Measurements from ENCODE around the gene HECTD4.

The HECTD4 gene, protein sequence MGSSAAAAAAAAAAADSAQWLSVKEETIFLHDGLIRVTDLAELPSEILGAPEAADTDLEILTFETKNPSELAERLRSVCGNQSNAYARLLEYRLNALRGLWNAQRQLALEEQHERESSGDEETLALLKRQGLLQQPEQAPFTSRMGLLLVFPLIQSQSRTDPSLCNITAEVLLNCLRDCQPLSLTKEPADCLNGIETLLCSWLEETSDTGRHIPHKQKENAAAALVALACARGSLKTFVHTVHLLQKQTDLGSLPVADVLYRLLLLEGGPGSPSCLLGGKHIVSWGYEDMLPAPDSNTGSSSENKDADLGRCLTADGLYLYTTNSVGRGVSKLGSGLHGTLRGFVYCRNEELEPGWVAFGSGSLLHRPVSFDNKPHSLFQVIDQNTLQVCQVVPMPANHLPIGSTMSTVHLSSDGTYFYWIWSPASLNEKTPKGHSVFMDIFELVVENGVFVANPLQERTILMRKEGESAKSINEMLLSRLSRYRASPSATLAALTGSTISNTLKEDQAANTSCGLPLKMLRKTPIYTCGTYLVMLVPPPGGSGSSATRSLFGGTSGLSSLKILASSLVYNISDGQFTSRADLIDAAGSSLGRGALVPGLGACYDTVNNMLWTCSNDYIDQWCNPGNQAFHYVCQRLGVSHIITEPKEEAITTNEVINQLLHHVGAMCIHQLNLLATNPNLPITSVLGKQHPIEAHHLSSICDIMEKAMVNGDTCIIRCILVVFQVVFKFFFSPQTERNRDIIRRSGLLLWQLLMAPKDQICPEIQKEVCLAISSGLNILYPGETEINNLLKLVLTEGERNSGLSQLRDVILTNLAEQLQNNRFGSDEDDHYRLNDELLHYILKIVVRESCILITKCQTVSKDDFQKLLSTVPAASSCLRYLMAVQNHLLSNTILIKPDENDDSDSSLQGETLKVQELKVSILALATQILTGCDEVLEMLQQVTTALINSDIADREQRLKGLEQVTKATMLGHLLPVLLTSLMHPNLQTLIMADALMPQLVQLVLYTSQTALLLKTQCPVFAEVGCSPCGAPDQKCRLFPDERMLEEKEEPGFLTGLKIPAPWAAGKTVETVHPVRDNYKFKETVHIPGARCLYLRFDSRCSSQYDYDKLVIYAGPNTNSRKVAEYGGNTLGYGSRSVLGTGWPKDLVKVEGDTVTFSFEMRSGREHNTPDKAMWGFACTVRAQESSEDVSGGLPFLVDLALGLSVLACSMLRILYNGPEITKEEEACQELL (N-terminal part only)

DNA sequence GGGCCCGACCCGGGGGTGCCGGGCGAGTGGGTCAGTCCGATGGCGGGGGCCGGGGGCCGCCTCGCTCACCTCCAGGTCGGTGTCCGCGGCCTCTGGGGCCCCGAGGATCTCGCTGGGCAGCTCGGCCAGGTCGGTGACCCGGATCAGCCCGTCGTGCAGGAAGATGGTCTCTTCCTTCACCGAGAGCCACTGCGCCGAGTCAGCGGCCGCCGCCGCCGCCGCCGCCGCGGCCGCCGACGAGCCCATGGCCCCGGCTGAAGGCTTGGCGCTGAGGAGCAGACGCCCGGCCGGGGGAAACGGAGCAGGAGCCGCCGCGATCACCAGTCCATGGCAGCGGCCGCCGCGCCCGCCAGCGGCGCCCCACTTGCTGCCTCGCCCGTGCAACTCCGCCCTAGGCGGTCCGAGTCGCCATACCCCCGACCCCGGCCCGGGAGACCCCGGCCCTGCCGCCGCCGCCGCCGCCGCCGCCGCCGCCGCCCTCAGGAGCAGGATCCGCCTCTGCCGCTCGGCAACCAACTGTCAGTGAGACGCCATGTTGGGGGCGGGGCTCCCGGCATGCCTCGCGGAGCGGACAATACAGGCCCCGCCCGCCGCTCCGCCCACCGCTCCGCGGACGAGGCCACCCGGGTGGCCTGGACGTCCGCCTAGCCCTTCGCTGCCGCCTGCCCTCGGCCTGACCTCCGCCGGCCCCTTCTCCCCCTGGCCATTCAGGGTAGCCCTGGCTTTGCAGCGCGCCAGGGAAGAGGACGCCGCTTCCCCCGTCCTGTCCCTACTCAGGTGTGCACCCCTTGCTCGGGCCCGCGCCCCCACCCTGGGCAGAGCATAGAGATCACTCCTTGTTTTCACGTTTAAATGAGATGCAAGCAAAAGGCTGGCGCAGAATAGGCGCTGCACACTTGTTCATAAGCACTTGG lies at the start of gene HECTD4:
TSS of gene HECTD4 (minus strand) at position 549 of the 914 bp plus-strand sequence. CDS start at position 246, 303 bp downstream.
- Histone ChIP-seq H3K36me3 (ENCODE audit: control insufficient read depth in 1 of 2, insufficient read depth in 2 of 2, low read length in 2 of 2) (no peaks in the 10 kb centered on the region), H3K4me3 (ENCODE audit: low read depth in 1 of 2, low read length in 2 of 2) (peak within 1 kb of the TSS; percentile 74 to 87), H3K27ac (ENCODE audit: low read length) (peak within 1 kb of the TSS; percentile 56), H3K4me1 (ENCODE audit: control insufficient read depth in 1 of 2, insufficient read depth in 2 of 2, low read length in 2 of 2) (peaks cover 5 to 13% of the 10 kb centered on the region in 2 donors), H3K27me3 (ENCODE audit: low read depth, low read length) (no peaks in the 10 kb centered on the region), H3K9me3 (ENCODE audit: control insufficient read depth in 1 of 2, low read length in 2 of 2) (no peaks in the 10 kb centered on the region)

DNA sequence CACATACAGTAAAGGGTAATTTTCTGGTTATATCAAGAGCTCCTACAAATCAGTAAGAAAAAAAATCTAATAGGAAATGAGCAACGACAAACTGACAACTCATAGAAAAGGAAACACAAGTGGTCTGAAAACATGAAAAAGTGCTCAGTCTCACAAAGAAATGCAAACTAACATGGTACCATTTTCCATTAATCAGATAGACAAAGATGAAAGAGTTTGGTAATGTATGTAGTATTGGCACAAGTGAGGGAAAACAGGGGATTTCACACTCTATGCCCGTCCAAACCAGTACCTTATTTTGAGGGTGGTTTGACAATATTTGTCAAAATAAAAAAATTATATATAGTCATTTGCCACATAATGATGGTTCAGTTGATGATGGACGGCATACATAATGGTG lies 49.7 kb upstream of the HECTD4 start:
- H3K4me1 ChIP-seq (ENCODE audit: control insufficient read depth in 1 of 2, insufficient read depth in 2 of 2, low read length in 2 of 2) = no peaks in the 10 kb centered on the region
- H3K36me3 ChIP-seq (ENCODE audit: control insufficient read depth in 1 of 2, insufficient read depth in 2 of 2, low read length in 2 of 2) = no peaks in the 10 kb centered on the region
- H3K27ac ChIP-seq (ENCODE audit: low read length) = no peak overlapping the region
- no peaks in the 10 kb centered on the region for H3K27me3 ChIP-seq (ENCODE audit: low read depth, low read length)
- H3K9me3 ChIP-seq (ENCODE audit: control insufficient read depth in 1 of 2, low read length in 2 of 2) = no peaks in the 10 kb centered on the region
- no peak overlapping the region for H3K4me3 ChIP-seq (ENCODE audit: low read depth in 1 of 2, low read length in 2 of 2)

DNA sequence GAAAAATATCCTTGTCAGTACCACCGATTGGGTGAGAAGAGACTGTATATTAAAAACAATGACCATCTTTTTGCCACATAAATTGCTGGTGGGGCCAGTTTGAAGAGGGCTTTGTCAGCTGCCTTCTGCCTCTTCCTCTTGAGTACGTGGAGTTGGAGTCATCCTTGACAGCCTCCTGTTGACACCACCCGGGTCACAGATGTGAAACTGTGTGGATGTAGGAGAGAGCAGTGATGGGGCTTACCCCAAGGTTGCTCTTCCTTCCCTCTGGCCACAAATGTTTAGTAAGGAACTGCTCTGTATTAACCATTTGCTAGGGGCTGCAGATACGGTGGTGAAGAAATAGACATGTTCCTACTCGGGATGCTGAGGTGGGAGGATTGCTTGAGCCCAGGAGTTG lies 48.7 kb upstream of the HECTD4 start:
- H3K27me3 ChIP-seq (ENCODE audit: low read depth, low read length) = no peaks in the 10 kb centered on the region
- H3K36me3 ChIP-seq (ENCODE audit: control insufficient read depth in 1 of 2, insufficient read depth in 2 of 2, low read length in 2 of 2) = no peaks in the 10 kb centered on the region
- H3K27ac ChIP-seq (ENCODE audit: low read length) = no peak overlapping the region
- no peaks in the 10 kb centered on the region for H3K9me3 ChIP-seq (ENCODE audit: control insufficient read depth in 1 of 2, low read length in 2 of 2)
- no peak overlapping the region for H3K4me3 ChIP-seq (ENCODE audit: low read depth in 1 of 2, low read length in 2 of 2)
- no peaks in the 10 kb centered on the region for H3K4me1 ChIP-seq (ENCODE audit: control insufficient read depth in 1 of 2, insufficient read depth in 2 of 2, low read length in 2 of 2)

DNA sequence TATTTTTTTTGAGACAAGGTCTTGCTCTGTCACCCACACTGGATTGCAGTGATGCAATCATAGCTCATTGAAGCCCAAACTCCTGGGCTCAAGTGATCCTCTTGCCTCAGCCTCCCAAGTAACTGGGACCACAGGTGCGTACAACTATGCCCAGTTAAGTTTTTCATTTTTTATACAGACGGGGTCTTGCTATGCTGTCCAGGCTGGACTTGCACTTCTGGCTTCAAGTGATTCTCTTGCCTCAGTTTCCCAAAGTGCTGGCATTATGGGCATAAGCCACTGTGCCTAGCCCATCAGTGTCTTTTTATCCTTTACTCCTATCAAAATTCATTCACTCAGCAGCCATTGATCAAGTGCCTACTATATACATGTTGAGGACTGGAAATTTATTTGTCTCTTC lies 45.5 kb upstream of the HECTD4 start:
- Histone ChIP-seq H3K4me3 (ENCODE audit: low read depth in 1 of 2, low read length in 2 of 2) (no peak overlapping the region), H3K9me3 (ENCODE audit: control insufficient read depth in 1 of 2, low read length in 2 of 2) (no peaks in the 10 kb centered on the region), H3K27me3 (ENCODE audit: low read depth, low read length) (no peaks in the 10 kb centered on the region), H3K4me1 (ENCODE audit: control insufficient read depth in 1 of 2, insufficient read depth in 2 of 2, low read length in 2 of 2) (peaks cover 0 to 9% of the 10 kb centered on the region in 2 donors), H3K27ac (ENCODE audit: low read length) (no peak overlapping the region), H3K36me3 (ENCODE audit: control insufficient read depth in 1 of 2, insufficient read depth in 2 of 2, low read length in 2 of 2) (peaks cover 0 to 4% of the 10 kb centered on the region in 2 donors)

DNA sequence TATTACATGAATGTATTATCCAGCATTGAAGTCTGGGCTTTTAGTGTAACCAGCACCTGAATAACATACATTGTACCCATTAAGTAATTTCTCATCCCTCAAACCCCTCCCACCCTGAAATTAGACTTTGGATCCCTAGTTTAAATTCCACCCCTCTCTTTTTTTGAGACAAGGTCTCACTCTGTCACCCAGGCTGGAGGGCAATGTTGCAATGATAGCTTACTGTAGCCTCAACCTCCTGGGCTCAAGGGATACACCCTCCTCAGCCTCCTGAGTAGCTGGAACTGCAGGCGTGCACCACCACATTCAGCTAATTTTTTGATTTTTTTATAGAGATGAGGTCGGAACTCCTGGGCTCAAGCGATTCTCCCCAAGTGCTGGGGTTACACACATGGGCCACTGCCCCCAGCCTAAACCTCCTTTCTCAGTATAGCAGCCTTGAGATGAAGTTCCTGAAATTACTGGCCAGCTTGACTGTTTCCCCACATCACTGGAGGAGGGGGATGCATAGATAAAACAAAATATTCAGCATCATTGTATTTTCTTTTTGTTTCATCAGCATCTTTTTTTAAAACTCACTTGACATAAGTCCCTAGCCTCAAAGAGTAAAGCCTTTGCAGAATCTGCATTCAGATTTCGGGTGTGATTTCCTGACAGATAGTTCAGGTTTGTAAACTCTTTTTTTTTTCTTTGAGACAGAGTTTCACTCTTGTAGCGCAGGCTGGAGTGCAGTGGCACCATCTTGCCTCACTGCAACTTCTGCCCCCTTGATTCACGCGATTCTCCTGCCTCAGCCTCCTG lies 43.6 kb upstream of the HECTD4 start:
- Histone ChIP-seq H3K4me1 (ENCODE audit: control insufficient read depth in 1 of 2, insufficient read depth in 2 of 2, low read length in 2 of 2) (peaks cover 4 to 25% of the 10 kb centered on the region in 2 donors), H3K4me3 (ENCODE audit: low read depth in 1 of 2, low read length in 2 of 2) (no peak overlapping the region), H3K27ac (ENCODE audit: low read length) (no peak overlapping the region), H3K27me3 (ENCODE audit: low read depth, low read length) (no peaks in the 10 kb centered on the region), H3K9me3 (ENCODE audit: control insufficient read depth in 1 of 2, low read length in 2 of 2) (no peaks in the 10 kb centered on the region), H3K36me3 (ENCODE audit: control insufficient read depth in 1 of 2, insufficient read depth in 2 of 2, low read length in 2 of 2) (peaks cover 0 to 4% of the 10 kb centered on the region in 2 donors)

DNA sequence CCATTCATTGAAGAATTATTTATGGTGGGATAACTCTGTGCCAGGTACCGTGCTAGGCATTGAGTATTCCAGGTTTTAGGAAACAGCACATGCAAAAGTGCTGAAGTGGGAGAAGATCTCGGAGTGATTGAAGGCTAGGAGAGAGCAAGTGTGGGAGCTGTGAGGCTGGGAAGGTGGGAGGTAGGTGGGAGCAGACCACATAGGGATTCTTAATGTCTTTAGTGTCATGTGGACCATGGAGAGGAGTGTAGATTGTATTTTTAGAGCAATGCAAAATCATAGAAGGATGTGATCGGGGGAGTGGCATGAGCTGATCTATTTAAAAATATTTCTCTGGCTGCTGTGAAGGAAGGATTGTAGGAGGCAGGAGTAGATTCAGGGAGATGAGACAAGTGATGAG lies 41.9 kb upstream of the HECTD4 start:
- Histone ChIP-seq H3K9me3 (ENCODE audit: control insufficient read depth in 1 of 2, low read length in 2 of 2) (no peaks in the 10 kb centered on the region), H3K4me3 (ENCODE audit: low read depth in 1 of 2, low read length in 2 of 2) (no peak overlapping the region), H3K4me1 (ENCODE audit: control insufficient read depth in 1 of 2, insufficient read depth in 2 of 2, low read length in 2 of 2) (peaks cover 10 to 38% of the 10 kb centered on the region in 2 donors), H3K27me3 (ENCODE audit: low read depth, low read length) (no peaks in the 10 kb centered on the region), H3K27ac (ENCODE audit: low read length) (no peak overlapping the region), H3K36me3 (ENCODE audit: control insufficient read depth in 1 of 2, insufficient read depth in 2 of 2, low read length in 2 of 2) (peaks cover 0 to 12% of the 10 kb centered on the region in 2 donors)

DNA sequence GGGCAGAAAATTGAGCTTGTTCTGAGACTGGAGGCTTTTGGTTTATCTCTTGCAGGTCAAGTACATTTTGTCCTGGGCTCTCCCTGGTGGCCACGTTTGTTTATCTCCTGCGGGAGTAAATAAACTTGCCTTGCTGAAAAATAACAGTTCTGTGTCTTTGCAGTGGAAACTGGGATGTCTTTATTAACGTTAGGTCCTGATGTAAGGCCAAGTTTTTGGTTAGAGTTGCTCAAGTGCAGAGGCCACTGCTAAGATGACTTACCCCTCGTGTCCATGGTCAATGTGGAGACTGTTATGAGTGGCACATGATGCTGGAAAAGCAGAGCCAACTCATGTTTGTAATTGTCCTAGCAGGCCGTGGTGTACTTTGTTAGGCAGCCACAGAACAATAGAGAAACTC lies 40.3 kb upstream of the HECTD4 start:
- H3K4me1 ChIP-seq (ENCODE audit: control insufficient read depth in 1 of 2, insufficient read depth in 2 of 2, low read length in 2 of 2) = peaks cover 10 to 44% of the 10 kb centered on the region in 2 donors
- H3K27ac ChIP-seq (ENCODE audit: low read length) = no peak overlapping the region
- peaks cover 0 to 16% of the 10 kb centered on the region in 2 donors for H3K36me3 ChIP-seq (ENCODE audit: control insufficient read depth in 1 of 2, insufficient read depth in 2 of 2, low read length in 2 of 2)
- H3K9me3 ChIP-seq (ENCODE audit: control insufficient read depth in 1 of 2, low read length in 2 of 2) = no peaks in the 10 kb centered on the region
- H3K4me3 ChIP-seq (ENCODE audit: low read depth in 1 of 2, low read length in 2 of 2) = no peak overlapping the region
- H3K27me3 ChIP-seq (ENCODE audit: low read depth, low read length) = no peaks in the 10 kb centered on the region

DNA sequence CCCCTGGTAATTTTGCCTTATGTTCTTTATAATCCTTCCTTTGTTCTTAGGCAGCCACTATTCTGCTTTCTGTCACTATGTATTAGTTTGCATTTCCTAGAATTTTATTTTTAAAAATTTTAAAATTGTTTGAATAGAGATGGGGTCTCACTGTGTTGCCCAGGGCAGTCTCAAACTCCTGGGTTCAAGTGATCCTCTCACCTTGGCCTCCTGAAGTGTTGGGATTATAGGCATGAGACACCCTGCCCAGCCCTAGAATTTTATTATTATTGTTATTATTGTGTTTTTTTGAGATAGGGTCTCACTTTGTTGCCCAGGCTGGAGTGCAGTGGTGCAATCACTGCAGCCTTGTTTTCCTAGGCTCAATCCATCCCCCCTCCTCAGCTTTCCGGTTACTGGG lies 39.1 kb upstream of the HECTD4 start:
- H3K4me1 ChIP-seq (ENCODE audit: control insufficient read depth in 1 of 2, insufficient read depth in 2 of 2, low read length in 2 of 2) = peaks cover 10 to 44% of the 10 kb centered on the region in 2 donors
- no peaks in the 10 kb centered on the region for H3K27me3 ChIP-seq (ENCODE audit: low read depth, low read length)
- peaks cover 0 to 16% of the 10 kb centered on the region in 2 donors for H3K36me3 ChIP-seq (ENCODE audit: control insufficient read depth in 1 of 2, insufficient read depth in 2 of 2, low read length in 2 of 2)
- H3K9me3 ChIP-seq (ENCODE audit: control insufficient read depth in 1 of 2, low read length in 2 of 2) = no peaks in the 10 kb centered on the region
- no peak overlapping the region for H3K4me3 ChIP-seq (ENCODE audit: low read depth in 1 of 2, low read length in 2 of 2)
- H3K27ac ChIP-seq (ENCODE audit: low read length) = no peak overlapping the region

DNA sequence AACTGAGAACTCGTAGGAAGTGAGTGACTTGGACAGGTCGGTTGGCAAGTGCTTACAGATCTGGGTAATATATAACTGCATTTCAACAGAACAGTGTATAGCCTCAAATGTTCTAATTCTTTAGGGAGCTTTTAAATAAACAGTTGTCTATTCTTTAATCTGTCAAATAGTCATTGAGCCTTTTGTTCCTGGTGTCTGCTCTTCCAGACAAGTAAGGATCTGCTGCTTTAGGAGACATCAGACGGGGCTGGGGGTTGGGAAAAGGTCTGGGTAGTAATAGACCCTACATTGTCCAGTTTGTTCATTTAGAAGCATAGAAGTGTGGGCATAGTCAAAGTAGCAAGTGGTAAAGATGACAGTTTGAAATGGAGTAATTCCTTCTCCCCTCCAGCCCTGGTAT lies 38.5 kb upstream of the HECTD4 start:
- no peaks in the 10 kb centered on the region for H3K9me3 ChIP-seq (ENCODE audit: control insufficient read depth in 1 of 2, low read length in 2 of 2)
- H3K36me3 ChIP-seq (ENCODE audit: control insufficient read depth in 1 of 2, insufficient read depth in 2 of 2, low read length in 2 of 2) = peaks cover 0 to 16% of the 10 kb centered on the region in 2 donors
- no peak overlapping the region for H3K4me3 ChIP-seq (ENCODE audit: low read depth in 1 of 2, low read length in 2 of 2)
- no peak overlapping the region for H3K27ac ChIP-seq (ENCODE audit: low read length)
- H3K4me1 ChIP-seq (ENCODE audit: control insufficient read depth in 1 of 2, insufficient read depth in 2 of 2, low read length in 2 of 2) = peaks cover 10 to 44% of the 10 kb centered on the region in 2 donors
- H3K27me3 ChIP-seq (ENCODE audit: low read depth, low read length) = no peaks in the 10 kb centered on the region
